ENCODE measurements around the gene TMEM41B.
"Not testable (repeated sequence)": the region's sequence is repeated elsewhere in the genome, so short reads cannot be mapped to it uniquely, and the experiment has no call there.

GRCh38 chr11:9347779-9348178, 33.4 kb upstream of the TMEM41B start:
- TF ChIP-seq CTCF, EP300 (IDR thresholded peaks at IDR 0.05): not testable (repeated sequence)

Data from tibial nerve (tissue), 4 donors.